Neural cell (in vitro differentiated cells): Measurements from ENCODE around the gene OR2AG1.

Experiments used
- CTCF ChIP-seq: fragments of 450-650 bp; IDR thresholded peaks from 2 replicates; pipeline ENCODE4 v1.5.1; 2014; ENCODE audit warnings: antibody characterized with exemption, mild to moderate bottlenecking, moderate library complexity; ENCODE audit not compliant: poor library complexity, severe bottlenecking
- EZH2 ChIP-seq: fragments of 200-600, 300-800 bp; shearing (Covaris generic), sonication (generic); IDR thresholded peaks from 2 replicates; pipeline ENCODE4 v1.6.1; 2014; ENCODE audit warnings: antibody characterized with exemption, low read length, borderline replicate concordance, mild to moderate bottlenecking; ENCODE audit not compliant: insufficient read depth, poor library complexity, severe bottlenecking
- POLR2AphosphoS5 ChIP-seq: IDR thresholded peaks from 2 replicates; pipeline ENCODE4 v1.6.1; 2012

GRCh38 chr11:6780829-6781228, 2.0 kb upstream of the OR2AG1 start:
- no peak for TF ChIP-seq CTCF
- no peak for TF ChIP-seq POLR2AphosphoS5
- TF ChIP-seq EZH2 = no peak
